Bladder microvascular endothelial cell (primary cell): ENCODE results near the gene RPAP2. TPM values are rescaled to one million over a fixed set of nuclear protein-coding genes. Genes with fewer than 3 reads are reported as not detected.

Experiments
- total RNA-seq: library from RNA; depleted of rRNA; stranded (reverse); fragments of >200 nt; gene quantifications from 2 replicates; pipeline ENCODE4 v1.2.3, GENCODE V29; 2014

RPAP2 gene
- total RNA-seq, result 3.4 and 16.7 TPM in 2 replicates

DNA sequence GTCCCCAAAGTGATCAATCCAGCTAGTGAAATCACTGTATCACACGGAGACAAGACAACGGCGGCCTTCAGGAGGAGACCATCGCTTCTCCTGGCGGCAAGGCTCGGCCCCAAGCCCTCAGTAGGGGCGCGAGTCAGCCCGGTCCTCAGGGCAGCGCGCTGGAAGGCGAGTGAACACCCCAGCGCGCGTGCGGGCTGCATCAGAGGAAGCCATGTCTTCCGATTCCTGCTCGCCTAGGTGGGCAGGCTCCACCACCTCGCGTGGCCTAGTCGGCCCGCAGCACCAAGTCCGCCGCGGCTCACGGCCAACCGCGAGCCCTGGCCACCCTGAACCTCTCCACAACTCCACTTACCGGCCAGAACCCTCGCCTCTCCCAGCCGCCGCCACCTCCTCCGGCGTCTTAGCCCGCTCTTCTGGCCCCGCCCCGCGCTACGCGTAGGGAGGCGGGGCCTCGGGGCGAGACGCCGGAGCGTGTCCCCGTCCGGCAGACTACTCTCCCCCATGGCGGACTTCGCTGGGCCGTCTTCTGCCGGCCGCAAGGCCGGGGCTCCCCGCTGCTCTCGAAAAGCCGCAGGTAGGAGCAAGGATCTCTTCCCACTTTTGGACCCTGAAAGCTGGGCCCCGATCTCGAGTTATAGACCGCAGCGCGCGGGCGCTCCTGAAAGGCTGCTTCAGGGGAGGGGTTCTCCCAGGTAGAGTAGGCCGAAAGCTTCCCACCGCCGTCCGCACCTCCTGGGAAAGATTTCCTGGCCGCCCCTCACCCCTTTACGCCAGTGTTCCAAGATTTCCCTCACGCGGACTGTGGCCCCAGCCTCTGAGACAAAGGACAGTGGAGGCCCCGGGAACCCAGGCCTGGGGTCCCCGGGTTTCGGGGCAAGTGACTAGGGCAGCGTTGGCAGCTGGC is at the start of gene RPAP2, which contains the start of gene GLMN:
Gene RPAP2 (plus strand): TSS at position 487 of the 904 bp plus-strand sequence. CDS start 15 bp downstream, at position 502.
Gene GLMN (minus strand): TSS at position 415 of the 904 bp plus-strand sequence. CDS start 988 bp downstream, outside the sequence.

Other genes with a start within 250 kb of the RPAP2 start
- 0.16 TPM in 1 of 2 replicates, not detected in the other for gene SETSIP, start 223.6 kb upstream of the RPAP2 start, total RNA-seq
- 1.9 and 2.8 TPM in 2 replicates for gene BTBD8, start 218.7 kb upstream of the RPAP2 start, total RNA-seq
- not detected in 2 replicates for gene C1orf146, start 81.1 kb upstream of the RPAP2 start, total RNA-seq
- 5.5 and 6.0 TPM in 2 replicates for gene GLMN, start 72 bp upstream of the RPAP2 start, total RNA-seq
- not detected in 2 replicates for gene GFI1, start 187.9 kb downstream of the RPAP2 start, total RNA-seq